GM23338 (cell line): Measurements from ENCODE around the gene BTBD16. TPM values are rescaled to one million over a fixed set of nuclear protein-coding genes. Genes with fewer than 3 reads are reported as not detected.

ENCODE experiments used
- ATAC-seq: fragments of 200-7000 bp; cut with Tn5 transposase; 3 replicates; pipeline ENCODE4 v1.9.1; 2020
- DNase-seq: peaks from one replicate; pipeline ENCODE4 v3.0.0-alpha.2; 2015; ENCODE audit warnings: low spot score
- H2AFZ ChIP-seq: fragments of 200-600 bp; sonication (generic); 2 replicates; pipeline ENCODE4 v1.8.0; 2016; ENCODE audit warnings: antibody characterized with exemption, mild to moderate bottlenecking, moderate library complexity
- H3F3A ChIP-seq: fragments of 200-600 bp; sonication (generic); replicated peaks from 2 replicates; pipeline ENCODE4 v1.8.0; 2017; ENCODE audit warnings: antibody characterized with exemption, mixed run types, low read depth
- H3K27ac ChIP-seq: fragments of 200-600 bp; sonication (generic); 2 replicates; pipeline ENCODE4 v1.6.1; 2016; ENCODE audit warnings: low read depth
- H3K27me3 ChIP-seq: fragments of 200-600 bp; sonication (generic); 2 replicates; pipeline ENCODE4 v1.8.0; 2016; ENCODE audit warnings: mild to moderate bottlenecking, mixed run types, moderate library complexity; ENCODE audit not compliant: insufficient read depth
- H3K36me3 ChIP-seq: fragments of 200-600 bp; sonication (generic); 2 replicates; pipeline ENCODE4 v1.8.0; 2016; ENCODE audit warnings: mild to moderate bottlenecking; ENCODE audit not compliant: insufficient read depth
- H3K4me1 ChIP-seq: fragments of 200-600 bp; sonication (generic); 2 replicates; pipeline ENCODE4 v1.8.0; 2016; ENCODE audit warnings: mild to moderate bottlenecking, moderate library complexity; ENCODE audit not compliant: insufficient read depth
- H3K4me2 ChIP-seq: fragments of 200-600 bp; sonication (generic); 2 replicates; pipeline ENCODE4 v1.7.1; 2017; ENCODE audit warnings: mixed run types
- H3K4me3 ChIP-seq: fragments of 200-600 bp; sonication (generic); 2 replicates; pipeline ENCODE4 v1.6.1; 2016; ENCODE audit warnings: mixed run types
- H3K79me2 ChIP-seq: fragments of 200-600 bp; sonication (generic); replicated peaks from 2 replicates; pipeline ENCODE4 v1.8.0; 2017; ENCODE audit warnings: mild to moderate bottlenecking; ENCODE audit not compliant: insufficient read depth
- H3K9me2 ChIP-seq: fragments of 200-600 bp; sonication (generic); 2 replicates; pipeline ENCODE4 v1.8.0; 2017; ENCODE audit not compliant: insufficient read depth
- H4K20me1 ChIP-seq: fragments of 200-600 bp; sonication (generic); replicated peaks from 2 replicates; pipeline ENCODE4 v1.8.0; 2017; ENCODE audit warnings: mild to moderate bottlenecking; ENCODE audit not compliant: insufficient read depth
- H3K27ac Mint-ChIP-seq: 2 replicates; pipeline ENCODE4 v1.8.0; 2020; ENCODE audit warnings: inconsistent platforms, mild to moderate bottlenecking, moderate library complexity, mixed read lengths
- H3K27me3 Mint-ChIP-seq: 3 replicates; pipeline ENCODE4 v1.8.0; 2022; ENCODE audit warnings: low read depth, mild to moderate bottlenecking, moderate library complexity, mixed read lengths, inconsistent platforms; ENCODE audit not compliant: insufficient read depth, poor library complexity
- H3K36me3 Mint-ChIP-seq: 3 replicates; pipeline ENCODE4 v1.8.0; 2021; ENCODE audit warnings: low read depth, mild to moderate bottlenecking, inconsistent platforms, moderate library complexity, mixed read lengths
- H3K4me1 Mint-ChIP-seq: 3 replicates; pipeline ENCODE4 v1.8.0; 2020; ENCODE audit warnings: mild to moderate bottlenecking, inconsistent platforms, mixed read lengths
- H3K4me3 Mint-ChIP-seq: 3 replicates; pipeline ENCODE4 v1.8.0; 2021; ENCODE audit warnings: moderate library complexity, mild to moderate bottlenecking, inconsistent platforms, mixed read lengths
- H3K9me3 Mint-ChIP-seq: 3 replicates; pipeline ENCODE4 v1.8.0; 2020; ENCODE audit warnings: moderate library complexity, mild to moderate bottlenecking, inconsistent platforms, mixed read lengths
- EZH2 ChIP-seq: fragments of 200-600 bp; sonication (generic); IDR thresholded peaks from one replicate; pipeline ENCODE4 v1.8.0; 2017; ENCODE audit warnings: antibody characterized with exemption, mild to moderate bottlenecking, low read depth; ENCODE audit not compliant: unreplicated experiment
- EZH2phosphoT487 ChIP-seq: fragments of 200-600 bp; sonication (generic); IDR thresholded peaks from one replicate; pipeline ENCODE4 v1.8.1; 2018; ENCODE audit warnings: antibody characterized with exemption; ENCODE audit not compliant: unreplicated experiment
- JUNB ChIP-seq: IDR thresholded peaks from one replicate; pipeline ENCODE4 v1.6.1; 2016; ENCODE audit warnings: antibody characterized with exemption; ENCODE audit not compliant: unreplicated experiment
- NANOG ChIP-seq: IDR thresholded peaks from 2 replicates; pipeline ENCODE4 v1.6.1; 2016; ENCODE audit warnings: antibody characterized with exemption, borderline replicate concordance
- polyA plus RNA-seq: library from polyadenylated mRNA; unstranded; fragments of >200 nt; fragmentation: Nextera tagmentation; extraction: Ambion mirVana; gene quantifications from 2 replicates; pipeline ENCODE4 v1.2.1, GENCODE V29; 2016
- total RNA-seq: library from RNA; depleted of rRNA; stranded (reverse); fragments of >200 nt; shearing (Covaris generic); gene quantifications from 2 replicates; pipeline ENCODE4 v1.2.3, GENCODE V29; 2014
- TF ChIP-seq, protein P1 (sequence below): IDR thresholded peaks from one replicate; pipeline ENCODE4 v1.6.1; 2018; ENCODE audit warnings: antibody characterized with exemption; ENCODE audit not compliant: unreplicated experiment
- TF ChIP-seq, protein P2 (sequence below), 2 experiments: fragments of 200-600 bp in 1 of 2; sonication (generic) in 1 of 2; conservative IDR thresholded peaks; 2 replicates each; pipeline versions ENCODE4 v1.5.1 to v1.6.1; 2016 to 2017; ENCODE audit warnings: antibody characterized with exemption in 2 of 2, low read depth in 2 of 2, mild to moderate bottlenecking in 2 of 2, moderate library complexity in 1 of 2
- TF ChIP-seq, protein P3 (sequence below): fragments of 250-450 bp; sonication (Bioruptor Pico); IDR thresholded peaks from 2 replicates; pipeline ENCODE4 v1.5.0; 2020; ENCODE audit warnings: mild to moderate bottlenecking, moderate library complexity

The BTBD16 gene
- total and polyA plus RNA-seq, 2 experiments from 2014 or later, result not detected

DNA sequence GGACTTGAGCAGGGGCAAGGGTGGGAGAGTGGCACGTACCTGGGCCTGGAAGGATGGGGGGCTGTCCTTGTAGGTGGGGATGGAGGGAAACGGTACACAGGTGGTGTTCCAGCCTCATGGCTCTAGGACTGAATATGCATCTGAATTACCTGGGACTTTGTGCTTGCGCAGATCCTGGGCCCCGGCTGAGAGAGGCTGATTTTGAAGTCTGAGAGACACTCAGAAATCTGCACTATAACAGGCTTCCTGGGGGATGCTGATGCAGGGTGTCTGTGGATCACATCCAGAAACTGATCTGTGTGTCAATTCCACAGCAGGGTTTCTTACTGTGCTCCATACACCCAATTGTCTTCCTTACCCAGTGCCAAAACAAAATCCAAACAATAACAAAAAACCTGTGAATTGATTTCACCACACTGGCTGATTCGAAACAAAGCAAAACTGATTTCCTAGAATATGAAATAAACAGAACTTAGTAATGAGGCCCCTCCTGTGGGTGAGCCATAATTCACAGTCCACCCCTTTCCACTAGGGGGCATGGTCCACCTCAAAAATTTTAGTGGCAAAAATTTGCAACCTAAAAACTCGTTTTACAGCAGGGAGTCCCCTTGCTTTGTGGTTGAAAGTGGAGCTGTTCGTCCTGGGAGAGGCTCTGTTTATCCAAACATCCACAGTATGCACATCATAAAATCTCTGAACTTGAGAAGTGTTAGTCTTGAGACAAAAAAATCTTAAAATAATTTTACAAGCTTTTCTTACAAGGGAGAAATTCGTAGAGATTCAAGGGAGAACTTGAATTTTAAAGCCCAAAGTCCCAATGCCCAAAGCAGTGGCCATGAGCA is 71.4 kb downstream of the BTBD16 start:
- H3K4me3 ChIP-seq, result no peak overlapping the region
- H3K4me3 Mint-ChIP-seq, result no peak overlapping the region
- H3K4me2 ChIP-seq, result no peak overlapping the region
- H3K36me3 ChIP-seq, result no peaks in the 10 kb centered on the region
- TF ChIP-seq, protein P1, sequence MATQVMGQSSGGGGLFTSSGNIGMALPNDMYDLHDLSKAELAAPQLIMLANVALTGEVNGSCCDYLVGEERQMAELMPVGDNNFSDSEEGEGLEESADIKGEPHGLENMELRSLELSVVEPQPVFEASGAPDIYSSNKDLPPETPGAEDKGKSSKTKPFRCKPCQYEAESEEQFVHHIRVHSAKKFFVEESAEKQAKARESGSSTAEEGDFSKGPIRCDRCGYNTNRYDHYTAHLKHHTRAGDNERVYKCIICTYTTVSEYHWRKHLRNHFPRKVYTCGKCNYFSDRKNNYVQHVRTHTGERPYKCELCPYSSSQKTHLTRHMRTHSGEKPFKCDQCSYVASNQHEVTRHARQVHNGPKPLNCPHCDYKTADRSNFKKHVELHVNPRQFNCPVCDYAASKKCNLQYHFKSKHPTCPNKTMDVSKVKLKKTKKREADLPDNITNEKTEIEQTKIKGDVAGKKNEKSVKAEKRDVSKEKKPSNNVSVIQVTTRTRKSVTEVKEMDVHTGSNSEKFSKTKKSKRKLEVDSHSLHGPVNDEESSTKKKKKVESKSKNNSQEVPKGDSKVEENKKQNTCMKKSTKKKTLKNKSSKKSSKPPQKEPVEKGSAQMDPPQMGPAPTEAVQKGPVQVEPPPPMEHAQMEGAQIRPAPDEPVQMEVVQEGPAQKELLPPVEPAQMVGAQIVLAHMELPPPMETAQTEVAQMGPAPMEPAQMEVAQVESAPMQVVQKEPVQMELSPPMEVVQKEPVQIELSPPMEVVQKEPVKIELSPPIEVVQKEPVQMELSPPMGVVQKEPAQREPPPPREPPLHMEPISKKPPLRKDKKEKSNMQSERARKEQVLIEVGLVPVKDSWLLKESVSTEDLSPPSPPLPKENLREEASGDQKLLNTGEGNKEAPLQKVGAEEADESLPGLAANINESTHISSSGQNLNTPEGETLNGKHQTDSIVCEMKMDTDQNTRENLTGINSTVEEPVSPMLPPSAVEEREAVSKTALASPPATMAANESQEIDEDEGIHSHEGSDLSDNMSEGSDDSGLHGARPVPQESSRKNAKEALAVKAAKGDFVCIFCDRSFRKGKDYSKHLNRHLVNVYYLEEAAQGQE, result no peak
- TF ChIP-seq EZH2phosphoT487, result no peak
- TF ChIP-seq, protein P2, sequence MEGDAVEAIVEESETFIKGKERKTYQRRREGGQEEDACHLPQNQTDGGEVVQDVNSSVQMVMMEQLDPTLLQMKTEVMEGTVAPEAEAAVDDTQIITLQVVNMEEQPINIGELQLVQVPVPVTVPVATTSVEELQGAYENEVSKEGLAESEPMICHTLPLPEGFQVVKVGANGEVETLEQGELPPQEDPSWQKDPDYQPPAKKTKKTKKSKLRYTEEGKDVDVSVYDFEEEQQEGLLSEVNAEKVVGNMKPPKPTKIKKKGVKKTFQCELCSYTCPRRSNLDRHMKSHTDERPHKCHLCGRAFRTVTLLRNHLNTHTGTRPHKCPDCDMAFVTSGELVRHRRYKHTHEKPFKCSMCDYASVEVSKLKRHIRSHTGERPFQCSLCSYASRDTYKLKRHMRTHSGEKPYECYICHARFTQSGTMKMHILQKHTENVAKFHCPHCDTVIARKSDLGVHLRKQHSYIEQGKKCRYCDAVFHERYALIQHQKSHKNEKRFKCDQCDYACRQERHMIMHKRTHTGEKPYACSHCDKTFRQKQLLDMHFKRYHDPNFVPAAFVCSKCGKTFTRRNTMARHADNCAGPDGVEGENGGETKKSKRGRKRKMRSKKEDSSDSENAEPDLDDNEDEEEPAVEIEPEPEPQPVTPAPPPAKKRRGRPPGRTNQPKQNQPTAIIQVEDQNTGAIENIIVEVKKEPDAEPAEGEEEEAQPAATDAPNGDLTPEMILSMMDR (conservative IDR thresholded peaks at IDR 0.05; ENCODE audit: low read depth in 2 of 2), result peak; percentile 68 to 78
- H3K4me1 Mint-ChIP-seq, result peaks cover 36% of the 10 kb centered on the region
- no peak overlapping the region; the same call in 1 of the 2 replicates for H3K27ac Mint-ChIP-seq
- H3K4me1 ChIP-seq, result no peaks in the 10 kb centered on the region; the same call in 1 of the 2 replicates
- H3K9me2 ChIP-seq, result no peaks in the 10 kb centered on the region
- H2AFZ ChIP-seq, result no peak overlapping the region
- peaks cover 31% of the 10 kb centered on the region for H3K9me3 Mint-ChIP-seq
- no peaks in the 10 kb centered on the region for H3K79me2 ChIP-seq
- peak; percentile 86 for ATAC-seq
- H4K20me1 ChIP-seq, result no peaks in the 10 kb centered on the region
- H3F3A ChIP-seq, result 0 out of 2 replicates have a peak, but pooled peaks cover 3% of the 10 kb centered on the region
- no peaks in the 10 kb centered on the region for H3K27me3 ChIP-seq
- DNase-seq, result peak; percentile 75
- H3K36me3 Mint-ChIP-seq, result peaks cover 32% of the 10 kb centered on the region
- no peak overlapping the region for H3K27ac ChIP-seq
- peaks cover 5% of the 10 kb centered on the region for H3K27me3 Mint-ChIP-seq

DNA sequence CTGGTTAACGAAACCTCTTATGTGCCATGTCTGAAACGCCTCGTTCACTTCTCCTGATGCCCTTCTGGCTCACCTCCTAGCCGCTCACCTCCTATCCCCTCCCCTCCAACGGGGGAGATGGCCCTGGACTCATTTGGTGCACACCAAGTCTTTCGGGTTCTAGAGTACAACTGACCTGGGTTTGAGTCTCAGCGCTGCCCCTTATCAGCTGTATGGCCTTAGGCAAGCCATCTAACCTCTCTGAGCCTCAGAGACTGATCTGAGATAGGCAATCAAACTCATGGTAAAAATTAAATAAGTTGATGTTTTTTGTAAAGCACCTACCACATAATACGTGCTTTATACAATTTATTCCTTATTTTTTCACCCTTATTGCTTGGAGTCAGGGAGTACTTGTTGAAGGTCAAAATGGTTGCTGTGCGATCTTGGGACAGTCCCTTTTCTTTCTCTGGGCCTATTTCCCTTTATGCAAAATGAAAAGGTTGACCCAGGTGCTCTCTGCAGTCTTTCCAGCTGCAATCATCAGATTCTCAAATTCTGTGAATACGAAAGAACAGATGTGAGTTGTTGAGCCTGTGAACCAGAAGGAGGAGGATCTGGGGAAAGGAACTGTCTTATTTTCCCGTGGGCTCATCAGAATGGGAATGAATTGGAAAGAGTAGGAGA is 72.2 kb downstream of the BTBD16 start:
- H3K4me1 Mint-ChIP-seq, result peaks cover 36% of the 10 kb centered on the region
- H3K4me3 ChIP-seq, result no peak overlapping the region
- peaks cover 33% of the 10 kb centered on the region for H3K36me3 Mint-ChIP-seq
- no peak overlapping the region for H3K27ac Mint-ChIP-seq
- H3K79me2 ChIP-seq, result no peaks in the 10 kb centered on the region
- H3K27me3 ChIP-seq, result no peaks in the 10 kb centered on the region
- H3K4me1 ChIP-seq, result no peaks in the 10 kb centered on the region; the same call in 1 of the 2 replicates
- H3K36me3 ChIP-seq, result no peaks in the 10 kb centered on the region
- ATAC-seq (no peak; the same call in 2 of the 3 replicates), DNase-seq (no peak)
- H3K27me3 Mint-ChIP-seq, result peaks cover 5% of the 10 kb centered on the region
- H3K4me2 ChIP-seq, result no peak overlapping the region
- H3K9me2 ChIP-seq, result no peaks in the 10 kb centered on the region
- no peak overlapping the region for H2AFZ ChIP-seq
- peaks cover 34% of the 10 kb centered on the region for H3K9me3 Mint-ChIP-seq
- H3K4me3 Mint-ChIP-seq, result no peak overlapping the region
- no peaks in the 10 kb centered on the region for H4K20me1 ChIP-seq
- H3K27ac ChIP-seq, result no peak overlapping the region
- H3F3A ChIP-seq, result 0 out of 2 replicates have a peak, but pooled peaks cover 3% of the 10 kb centered on the region
- TF ChIP-seq EZH2 (no peak), JUNB (no peak), NANOG (no peak)
- TF ChIP-seq, protein P3, sequence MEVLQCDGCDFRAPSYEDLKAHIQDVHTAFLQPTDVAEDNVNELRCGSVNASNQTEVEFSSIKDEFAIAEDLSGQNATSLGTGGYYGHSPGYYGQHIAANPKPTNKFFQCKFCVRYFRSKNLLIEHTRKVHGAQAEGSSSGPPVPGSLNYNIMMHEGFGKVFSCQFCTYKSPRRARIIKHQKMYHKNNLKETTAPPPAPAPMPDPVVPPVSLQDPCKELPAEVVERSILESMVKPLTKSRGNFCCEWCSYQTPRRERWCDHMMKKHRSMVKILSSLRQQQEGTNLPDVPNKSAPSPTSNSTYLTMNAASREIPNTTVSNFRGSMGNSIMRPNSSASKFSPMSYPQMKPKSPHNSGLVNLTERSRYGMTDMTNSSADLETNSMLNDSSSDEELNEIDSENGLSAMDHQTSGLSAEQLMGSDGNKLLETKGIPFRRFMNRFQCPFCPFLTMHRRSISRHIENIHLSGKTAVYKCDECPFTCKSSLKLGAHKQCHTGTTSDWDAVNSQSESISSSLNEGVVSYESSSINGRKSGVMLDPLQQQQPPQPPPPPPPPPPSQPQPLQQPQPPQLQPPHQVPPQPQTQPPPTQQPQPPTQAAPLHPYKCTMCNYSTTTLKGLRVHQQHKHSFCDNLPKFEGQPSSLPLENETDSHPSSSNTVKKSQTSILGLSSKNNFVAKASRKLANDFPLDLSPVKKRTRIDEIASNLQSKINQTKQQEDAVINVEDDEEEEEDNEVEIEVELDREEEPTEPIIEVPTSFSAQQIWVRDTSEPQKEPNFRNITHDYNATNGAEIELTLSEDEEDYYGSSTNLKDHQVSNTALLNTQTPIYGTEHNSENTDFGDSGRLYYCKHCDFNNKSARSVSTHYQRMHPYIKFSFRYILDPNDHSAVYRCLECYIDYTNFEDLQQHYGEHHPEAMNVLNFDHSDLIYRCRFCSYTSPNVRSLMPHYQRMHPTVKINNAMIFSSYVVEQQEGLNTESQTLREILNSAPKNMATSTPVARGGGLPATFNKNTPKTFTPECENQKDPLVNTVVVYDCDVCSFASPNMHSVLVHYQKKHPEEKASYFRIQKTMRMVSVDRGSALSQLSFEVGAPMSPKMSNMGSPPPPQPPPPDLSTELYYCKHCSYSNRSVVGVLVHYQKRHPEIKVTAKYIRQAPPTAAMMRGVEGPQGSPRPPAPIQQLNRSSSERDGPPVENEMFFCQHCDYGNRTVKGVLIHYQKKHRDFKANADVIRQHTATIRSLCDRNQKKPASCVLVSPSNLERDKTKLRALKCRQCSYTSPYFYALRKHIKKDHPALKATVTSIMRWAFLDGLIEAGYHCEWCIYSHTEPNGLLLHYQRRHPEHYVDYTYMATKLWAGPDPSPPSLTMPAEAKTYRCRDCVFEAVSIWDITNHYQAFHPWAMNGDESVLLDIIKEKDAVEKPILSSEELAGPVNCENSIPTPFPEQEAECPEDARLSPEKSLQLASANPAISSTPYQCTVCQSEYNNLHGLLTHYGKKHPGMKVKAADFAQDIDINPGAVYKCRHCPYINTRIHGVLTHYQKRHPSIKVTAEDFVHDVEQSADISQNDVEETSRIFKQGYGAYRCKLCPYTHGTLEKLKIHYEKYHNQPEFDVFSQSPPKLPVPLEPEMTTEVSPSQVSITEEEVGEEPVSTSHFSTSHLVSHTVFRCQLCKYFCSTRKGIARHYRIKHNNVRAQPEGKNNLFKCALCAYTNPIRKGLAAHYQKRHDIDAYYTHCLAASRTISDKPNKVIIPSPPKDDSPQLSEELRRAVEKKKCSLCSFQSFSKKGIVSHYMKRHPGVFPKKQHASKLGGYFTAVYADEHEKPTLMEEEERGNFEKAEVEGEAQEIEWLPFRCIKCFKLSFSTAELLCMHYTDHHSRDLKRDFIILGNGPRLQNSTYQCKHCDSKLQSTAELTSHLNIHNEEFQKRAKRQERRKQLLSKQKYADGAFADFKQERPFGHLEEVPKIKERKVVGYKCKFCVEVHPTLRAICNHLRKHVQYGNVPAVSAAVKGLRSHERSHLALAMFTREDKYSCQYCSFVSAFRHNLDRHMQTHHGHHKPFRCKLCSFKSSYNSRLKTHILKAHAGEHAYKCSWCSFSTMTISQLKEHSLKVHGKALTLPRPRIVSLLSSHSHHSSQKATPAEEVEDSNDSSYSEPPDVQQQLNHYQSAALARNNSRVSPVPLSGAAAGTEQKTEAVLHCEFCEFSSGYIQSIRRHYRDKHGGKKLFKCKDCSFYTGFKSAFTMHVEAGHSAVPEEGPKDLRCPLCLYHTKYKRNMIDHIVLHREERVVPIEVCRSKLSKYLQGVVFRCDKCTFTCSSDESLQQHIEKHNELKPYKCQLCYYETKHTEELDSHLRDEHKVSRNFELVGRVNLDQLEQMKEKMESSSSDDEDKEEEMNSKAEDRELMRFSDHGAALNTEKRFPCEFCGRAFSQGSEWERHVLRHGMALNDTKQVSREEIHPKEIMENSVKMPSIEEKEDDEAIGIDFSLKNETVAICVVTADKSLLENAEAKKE (CRISPR knock-in tag), result no peak
